Naive thymus-derived CD4-positive, alpha-beta T cell (primary cell): Measurements from ENCODE around the gene CNTN2. TPM values are rescaled to one million over a fixed set of nuclear protein-coding genes. Genes with fewer than 3 reads are reported as not detected.

Experiments used
- ATAC-seq: fragments of 150-1000 bp; cut with Tn5 transposase; 2 replicates; pipeline ENCODE4 v1.10.0; 2021; ENCODE audit warnings: mild to moderate bottlenecking, moderate library complexity
- CTCF ChIA-PET: fragments of 350-600 bp; sonication (Branson Sonifier 250); formaldehyde crosslinking; loops from one replicate; lab custom pipeline; 2021; ENCODE audit warnings: antibody characterized with exemption; lab: Charles Lee
- POLR2A ChIA-PET: fragments of 350-600 bp; sonication (Branson Sonifier 250); formaldehyde crosslinking; loops from one replicate; lab custom pipeline; 2021; ENCODE audit warnings: antibody characterized with exemption, inconsistent platforms; lab: Charles Lee
- DNase-seq, 9 donors: peaks; one replicate each; pipeline versions ENCODE4 v3.0.0 to v3.0.0-alpha.2; 2020 to 2022; ENCODE audit warnings: mixed read lengths in 1 of 9
- H3K27ac ChIP-seq: one replicate; pipeline ENCODE4 v1.7.0; 2013; ENCODE audit warnings: mild to moderate bottlenecking, low read depth, low read length, moderate library complexity
- H3K27me3 ChIP-seq, 2 donors: one replicate each; pipeline ENCODE4 v1.7.0; 2013; ENCODE audit warnings: low read length in 2 of 2, mild to moderate bottlenecking in 2 of 2, moderate library complexity in 2 of 2; ENCODE audit not compliant: control insufficient read depth in 2 of 2, insufficient read depth in 2 of 2
- H3K36me3 ChIP-seq, 3 experiments: 1 replicate in 2 of 3; 2 replicates in 1 of 3; pipeline ENCODE4 v1.7.0; 2013; ENCODE audit warnings: low read length in 3 of 3, mild to moderate bottlenecking in 3 of 3, moderate library complexity in 1 of 3; ENCODE audit not compliant: insufficient read depth in 3 of 3, control insufficient read depth in 2 of 3
- H3K4me1 ChIP-seq, 2 donors: one replicate each; pipeline ENCODE4 v1.7.0; 2013; ENCODE audit warnings: low read length in 2 of 2, mild to moderate bottlenecking in 2 of 2, moderate library complexity in 1 of 2; ENCODE audit not compliant: control insufficient read depth in 2 of 2, insufficient read depth in 2 of 2
- H3K4me3 ChIP-seq: 2 replicates; pipeline ENCODE4 v1.7.0; 2013; ENCODE audit warnings: mild to moderate bottlenecking, low read length
- H3K9me3 ChIP-seq, 3 experiments: 1 replicate in 2 of 3; 2 replicates in 1 of 3; pipeline ENCODE4 v1.7.0; 2013; ENCODE audit warnings: low read length in 3 of 3; ENCODE audit not compliant: control insufficient read depth in 2 of 3
- H3K27ac Mint-ChIP-seq, 9 donors: one replicate each; pipeline ENCODE4 v1.8.0; 2020 to 2022; ENCODE audit warnings: mixed read lengths in 9 of 9, mild to moderate bottlenecking in 8 of 9, moderate library complexity in 5 of 9, inconsistent platforms in 2 of 9
- H3K27me3 Mint-ChIP-seq, 5 donors: one replicate each; pipeline ENCODE4 v1.8.0; 2021 to 2022; ENCODE audit warnings: mixed read lengths in 5 of 5, mild to moderate bottlenecking in 1 of 5
- H3K36me3 Mint-ChIP-seq, 5 donors: one replicate each; pipeline ENCODE4 v1.8.0; 2020 to 2022; ENCODE audit warnings: mixed read lengths in 5 of 5, mild to moderate bottlenecking in 3 of 5, inconsistent platforms in 1 of 5
- H3K4me1 Mint-ChIP-seq, 7 donors: one replicate each; pipeline ENCODE4 v1.8.0; 2020 to 2022; ENCODE audit warnings: mixed read lengths in 7 of 7, mild to moderate bottlenecking in 3 of 7, inconsistent platforms in 1 of 7
- H3K4me3 Mint-ChIP-seq, 10 donors: one replicate each; pipeline ENCODE4 v1.8.0; 2020 to 2022; ENCODE audit warnings: mild to moderate bottlenecking in 10 of 10, mixed read lengths in 10 of 10, moderate library complexity in 6 of 10, inconsistent platforms in 2 of 10
- H3K9me3 Mint-ChIP-seq, 11 donors: one replicate each; pipeline ENCODE4 v1.8.0; 2020 to 2022; ENCODE audit warnings: mixed read lengths in 11 of 11, mild to moderate bottlenecking in 4 of 11, inconsistent platforms in 1 of 11, moderate library complexity in 1 of 11
- intact Hi-C, 2 donors: fragments of 100-400 bp; cut with micrococcal nuclease; formaldehyde crosslinking; loops; one replicate each; pipeline ENCODE4 v1.15.1; 2023
- polyA plus RNA-seq, 2 donors: library from polyadenylated mRNA; unstranded; fragments of 300-500 nt; fragmentation: Illumina TruSeq; gene quantifications; one replicate each; pipeline ENCODE4 v1.2.3, GENCODE V29; 2021
- total RNA-seq, 6 experiments: library from RNA in 5 of 6; stranded (reverse) in 5 of 6; gene quantifications; 1 replicate in 5 of 6; 2 replicates in 1 of 6; pipeline ENCODE4 v1.2.3 and lab custom pipeline; 2021 to 2026

Gene CNTN2
- total and polyA plus RNA-seq, 7 experiments from 2014 or later, result not detected

DNA sequence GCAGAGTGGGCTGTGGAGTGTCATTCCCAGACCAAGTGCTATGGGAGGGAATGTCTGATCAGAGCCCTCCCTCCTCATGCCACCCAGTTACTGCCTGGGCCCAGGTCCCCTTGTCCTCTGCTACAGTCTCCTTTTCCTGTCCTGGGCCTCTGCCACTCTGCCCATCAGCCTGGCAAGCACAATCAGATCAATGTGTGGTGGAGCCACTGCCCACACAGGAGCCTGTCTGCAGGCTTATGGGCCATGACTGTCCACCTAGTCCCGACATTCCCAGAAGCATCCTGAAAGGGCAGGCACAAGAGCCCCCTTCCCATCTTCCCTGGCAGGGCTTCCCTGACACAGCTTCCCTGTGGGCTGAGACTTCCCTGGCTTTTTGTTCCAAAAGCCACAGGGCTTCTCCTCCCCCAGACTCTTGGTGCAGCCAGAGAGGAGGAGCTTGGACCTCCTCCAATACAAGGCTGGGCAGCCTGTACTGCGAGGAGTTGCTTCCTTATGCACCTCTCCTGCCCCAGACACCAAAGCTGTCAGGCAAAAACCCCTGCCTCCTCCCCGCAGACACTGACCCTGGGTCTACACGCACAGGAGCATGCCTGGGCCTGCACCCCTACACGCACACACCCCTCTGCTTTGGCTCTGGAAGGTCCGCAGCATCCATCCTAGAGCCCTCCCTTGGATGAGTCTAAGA is 29.2 kb upstream of the CNTN2 start:
- no peak overlapping the region for H3K4me3 Mint-ChIP-seq
- H3K36me3 Mint-ChIP-seq, result no peaks in the 10 kb centered on the region
- Histone ChIP-seq H3K27me3 (no peaks in the 10 kb centered on the region), H3K27ac (no peak overlapping the region), H3K4me1 (no peaks in the 10 kb centered on the region), H3K4me3 (no peak overlapping the region), H3K9me3 (no peaks in the 10 kb centered on the region), H3K36me3 (no peaks in the 10 kb centered on the region)
- peaks cover 0 to 3% (median 0%) of the 10 kb centered on the region in 11 donors for H3K9me3 Mint-ChIP-seq
- intact Hi-C loops, result no loop called here
- no peaks in the 10 kb centered on the region for H3K27me3 Mint-ChIP-seq
- CTCF ChIA-PET, result no interaction called here
- POLR2A ChIA-PET, result no interaction called here
- DNase-seq, result no peak
- peak overlapping the region in 1 of 9 donors; percentile 28 for H3K27ac Mint-ChIP-seq
- no peaks in the 10 kb centered on the region for H3K4me1 Mint-ChIP-seq
- ATAC-seq, result no peak

DNA sequence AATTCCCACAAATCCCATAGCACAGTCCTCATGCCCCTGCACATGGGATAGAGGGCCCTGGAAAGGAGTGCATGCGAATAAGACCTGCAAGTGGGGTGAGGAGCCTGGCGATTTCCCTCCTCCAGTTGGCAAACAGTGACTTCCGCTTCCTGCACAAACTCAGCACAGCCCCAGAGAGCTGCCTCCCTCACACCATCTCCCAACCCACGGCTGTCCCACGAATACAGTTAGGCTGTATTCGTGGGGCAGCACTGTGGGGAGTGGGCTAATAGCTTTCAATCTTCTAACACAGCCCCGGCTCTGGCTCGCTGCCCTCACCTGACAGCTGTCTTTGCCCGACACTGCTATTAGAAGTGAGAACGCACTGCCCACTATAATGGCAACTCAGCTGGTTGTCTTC is 28.2 kb upstream of the CNTN2 start:
- Mint-ChIP-seq H3K36me3 (no peaks in the 10 kb centered on the region), H3K27me3 (peaks cover 0 to 5% (median 0%) of the 10 kb centered on the region in 5 donors), H3K4me1 (no peaks in the 10 kb centered on the region), H3K4me3 (no peak overlapping the region), H3K9me3 (peaks cover 0 to 3% (median 0%) of the 10 kb centered on the region in 11 donors), H3K27ac (no peak overlapping the region)
- no peaks in the 10 kb centered on the region for H3K27me3 ChIP-seq
- POLR2A ChIA-PET, result no interaction called here
- DNase-seq (no peak), ATAC-seq (no peak)
- H3K27ac ChIP-seq, result no peak overlapping the region
- H3K36me3 ChIP-seq, result no peaks in the 10 kb centered on the region
- H3K4me3 ChIP-seq, result no peak overlapping the region
- H3K4me1 ChIP-seq, result no peaks in the 10 kb centered on the region
- intact Hi-C loops, result no loop called here
- no peaks in the 10 kb centered on the region for H3K9me3 ChIP-seq
- CTCF ChIA-PET, result no interaction called here

DNA sequence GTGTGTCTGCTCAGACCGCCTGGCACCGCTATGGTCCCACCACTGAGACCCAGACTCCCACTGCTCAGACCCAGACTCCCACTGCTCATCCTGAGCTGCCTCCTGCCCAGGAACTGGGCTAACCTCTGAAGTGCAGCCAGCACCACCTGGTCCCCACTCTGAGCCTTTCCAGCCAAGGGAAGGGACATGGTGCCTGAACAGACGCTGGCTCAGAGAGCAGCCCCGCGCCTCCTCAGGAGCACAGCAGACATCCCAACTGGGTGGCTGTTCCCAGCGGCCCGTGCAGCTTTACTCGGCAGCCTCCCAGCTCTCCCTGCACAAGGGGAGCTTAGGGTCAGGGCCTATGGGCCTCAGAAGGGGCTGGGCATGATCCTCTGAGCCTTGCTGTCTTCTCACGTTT is 27.8 kb upstream of the CNTN2 start:
- Mint-ChIP-seq H3K9me3 (peaks cover 0 to 3% (median 0%) of the 10 kb centered on the region in 11 donors), H3K27ac (no peak overlapping the region), H3K4me1 (no peaks in the 10 kb centered on the region), H3K27me3 (peaks cover 0 to 7% (median 0%) of the 10 kb centered on the region in 5 donors), H3K36me3 (no peaks in the 10 kb centered on the region), H3K4me3 (no peak overlapping the region)
- ATAC-seq (no peak), DNase-seq (no peak)
- no peak overlapping the region for H3K27ac ChIP-seq
- ChIA-PET CTCF (no interaction called here), POLR2A (no interaction called here)
- no peaks in the 10 kb centered on the region for H3K4me1 ChIP-seq
- no peaks in the 10 kb centered on the region for H3K27me3 ChIP-seq
- H3K9me3 ChIP-seq, result no peaks in the 10 kb centered on the region
- intact Hi-C loops, result no loop called here
- H3K4me3 ChIP-seq, result no peak overlapping the region
- H3K36me3 ChIP-seq, result no peaks in the 10 kb centered on the region

DNA sequence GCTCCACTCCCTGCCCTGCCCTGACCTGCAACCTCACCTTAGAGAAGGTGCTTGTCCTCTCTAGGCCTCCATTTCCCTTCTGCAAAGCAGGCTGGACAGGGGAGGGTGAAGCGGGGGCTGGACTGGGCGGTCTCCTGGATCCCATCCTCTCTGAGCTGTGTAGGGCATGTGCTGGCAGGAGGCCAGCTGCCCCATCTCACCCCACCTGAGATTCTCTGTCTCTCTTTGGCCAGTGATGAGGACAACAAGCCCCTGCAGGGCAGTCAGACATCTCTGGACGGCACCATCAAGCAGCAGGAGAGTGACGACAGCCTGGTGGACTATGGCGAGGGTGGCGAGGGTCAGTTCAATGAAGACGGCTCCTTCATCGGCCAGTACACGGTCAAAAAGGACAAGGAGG is 26.9 kb upstream of the CNTN2 start:
- H3K4me1 ChIP-seq, result no peaks in the 10 kb centered on the region
- no peak overlapping the region for H3K27ac ChIP-seq
- DNase-seq (no peak), ATAC-seq (no peak)
- POLR2A ChIA-PET, result no interaction called here
- no peak overlapping the region for H3K4me3 Mint-ChIP-seq
- no peak overlapping the region for H3K27ac Mint-ChIP-seq
- intact Hi-C loops, result no loop called here
- H3K4me1 Mint-ChIP-seq, result no peaks in the 10 kb centered on the region
- H3K36me3 Mint-ChIP-seq, result no peaks in the 10 kb centered on the region
- H3K27me3 ChIP-seq, result no peaks in the 10 kb centered on the region
- no peaks in the 10 kb centered on the region for H3K36me3 ChIP-seq
- H3K9me3 ChIP-seq, result no peaks in the 10 kb centered on the region
- CTCF ChIA-PET, result no interaction called here
- peaks cover 0 to 7% (median 0%) of the 10 kb centered on the region in 5 donors for H3K27me3 Mint-ChIP-seq
- H3K9me3 Mint-ChIP-seq, result peaks cover 0 to 3% (median 0%) of the 10 kb centered on the region in 11 donors
- H3K4me3 ChIP-seq, result no peak overlapping the region

DNA sequence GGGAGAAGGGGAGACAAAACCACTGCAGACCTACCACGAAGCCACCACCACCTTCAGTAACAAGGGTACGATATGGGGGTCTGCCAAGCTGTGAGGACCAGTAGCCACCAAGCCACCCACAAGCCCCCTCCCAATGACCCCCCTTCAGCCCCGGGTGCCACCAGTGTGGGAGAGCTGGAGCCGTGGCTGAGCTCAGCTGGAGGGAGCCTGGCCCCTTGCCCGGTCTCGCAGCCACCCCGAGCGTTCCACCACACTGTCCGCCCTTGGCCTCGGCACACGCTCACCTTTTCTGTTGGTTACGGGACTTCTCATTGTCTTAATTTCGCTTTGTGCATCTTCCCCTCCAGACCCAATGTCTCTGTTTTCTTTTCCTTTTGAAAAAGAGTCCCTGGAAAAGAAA is 26.4 kb upstream of the CNTN2 start:
- ChIA-PET POLR2A (no interaction called here), CTCF (no interaction called here)
- no peak overlapping the region for H3K27ac ChIP-seq
- intact Hi-C loops, result no loop called here
- H3K27me3 ChIP-seq, result no peaks in the 10 kb centered on the region
- Mint-ChIP-seq H3K4me1 (no peaks in the 10 kb centered on the region), H3K4me3 (no peak overlapping the region), H3K27me3 (peaks cover 0 to 7% (median 0%) of the 10 kb centered on the region in 5 donors), H3K27ac (no peak overlapping the region), H3K36me3 (no peaks in the 10 kb centered on the region), H3K9me3 (peaks cover 0 to 3% (median 0%) of the 10 kb centered on the region in 11 donors)
- no peak overlapping the region for H3K4me3 ChIP-seq
- H3K9me3 ChIP-seq, result no peaks in the 10 kb centered on the region
- no peak for DNase-seq
- no peak for ATAC-seq
- no peaks in the 10 kb centered on the region for H3K4me1 ChIP-seq
- no peaks in the 10 kb centered on the region for H3K36me3 ChIP-seq

DNA sequence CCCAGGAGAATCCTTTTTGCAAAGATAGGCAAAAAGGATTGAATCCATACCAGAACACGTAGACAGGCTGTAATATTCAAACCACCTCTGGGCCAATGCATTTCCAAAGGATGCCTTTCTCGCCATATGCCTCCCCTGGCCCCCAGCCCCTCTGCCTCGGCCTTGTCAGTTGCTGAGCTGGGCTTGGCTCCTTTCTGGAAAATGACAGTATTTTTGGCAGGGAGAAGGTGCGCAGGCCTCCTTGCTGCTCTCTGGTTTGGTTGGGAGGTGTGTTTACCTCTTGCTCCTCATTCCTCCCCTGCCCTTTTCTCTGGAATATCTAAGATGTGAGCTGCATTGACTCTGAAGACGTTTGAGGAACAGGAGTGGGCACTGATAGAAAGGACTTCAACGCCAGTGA is 26.0 kb upstream of the CNTN2 start:
- no peaks in the 10 kb centered on the region for H3K36me3 Mint-ChIP-seq
- no peak for DNase-seq
- ChIA-PET CTCF (no interaction called here), POLR2A (no interaction called here)
- no peak overlapping the region for H3K4me3 Mint-ChIP-seq
- ATAC-seq, result no peak
- H3K36me3 ChIP-seq, result no peaks in the 10 kb centered on the region
- H3K4me3 ChIP-seq, result no peak overlapping the region
- H3K4me1 ChIP-seq, result no peaks in the 10 kb centered on the region
- peaks cover 0 to 7% (median 0%) of the 10 kb centered on the region in 5 donors for H3K27me3 Mint-ChIP-seq
- no peaks in the 10 kb centered on the region for H3K4me1 Mint-ChIP-seq
- no peaks in the 10 kb centered on the region for H3K9me3 ChIP-seq
- H3K27ac ChIP-seq, result no peak overlapping the region
- intact Hi-C loops, result no loop called here
- H3K27me3 ChIP-seq, result no peaks in the 10 kb centered on the region
- H3K27ac Mint-ChIP-seq, result no peak overlapping the region
- H3K9me3 Mint-ChIP-seq, result peaks cover 0 to 3% (median 0%) of the 10 kb centered on the region in 11 donors

DNA sequence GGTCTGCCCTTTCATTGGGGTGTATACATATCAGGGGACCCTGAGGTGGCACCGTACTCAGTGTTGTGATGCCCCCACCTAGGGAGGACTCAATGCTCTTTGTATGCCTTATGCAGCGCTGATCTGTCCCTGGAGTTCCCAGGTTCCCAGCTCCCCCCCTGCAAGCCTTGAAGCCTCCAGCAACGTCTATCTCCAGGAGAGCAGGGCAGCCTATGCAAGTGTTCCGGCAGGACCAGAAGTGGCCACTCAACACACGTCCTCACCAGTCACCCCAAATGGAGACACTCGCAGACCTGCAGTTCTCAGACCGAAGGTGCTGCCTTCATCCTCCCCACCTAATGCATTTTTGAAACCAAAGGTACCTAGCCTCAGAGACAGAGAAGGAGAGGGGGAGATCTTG is 25.2 kb upstream of the CNTN2 start:
- ChIA-PET POLR2A (no interaction called here), CTCF (no interaction called here)
- Histone ChIP-seq H3K4me3 (no peak overlapping the region), H3K9me3 (no peaks in the 10 kb centered on the region), H3K36me3 (no peaks in the 10 kb centered on the region), H3K27ac (no peak overlapping the region), H3K4me1 (no peaks in the 10 kb centered on the region), H3K27me3 (no peaks in the 10 kb centered on the region)
- H3K4me1 Mint-ChIP-seq, result no peaks in the 10 kb centered on the region
- intact Hi-C loops, result no loop called here
- H3K27me3 Mint-ChIP-seq, result peaks cover 0 to 7% (median 0%) of the 10 kb centered on the region in 5 donors
- H3K27ac Mint-ChIP-seq, result no peak overlapping the region
- ATAC-seq (no peak), DNase-seq (no peak)
- H3K36me3 Mint-ChIP-seq, result no peaks in the 10 kb centered on the region
- no peak overlapping the region for H3K4me3 Mint-ChIP-seq
- peaks cover 0 to 3% (median 0%) of the 10 kb centered on the region in 11 donors for H3K9me3 Mint-ChIP-seq
